Measurements from ENCODE around the gene B3GALT6. TPM values are rescaled to one million over a fixed set of nuclear protein-coding genes. Genes with fewer than 3 reads are reported as not detected.

Gene B3GALT6
- total RNA-seq, 1 experiment from 2014 or later = 46.4 TPM

DNA sequence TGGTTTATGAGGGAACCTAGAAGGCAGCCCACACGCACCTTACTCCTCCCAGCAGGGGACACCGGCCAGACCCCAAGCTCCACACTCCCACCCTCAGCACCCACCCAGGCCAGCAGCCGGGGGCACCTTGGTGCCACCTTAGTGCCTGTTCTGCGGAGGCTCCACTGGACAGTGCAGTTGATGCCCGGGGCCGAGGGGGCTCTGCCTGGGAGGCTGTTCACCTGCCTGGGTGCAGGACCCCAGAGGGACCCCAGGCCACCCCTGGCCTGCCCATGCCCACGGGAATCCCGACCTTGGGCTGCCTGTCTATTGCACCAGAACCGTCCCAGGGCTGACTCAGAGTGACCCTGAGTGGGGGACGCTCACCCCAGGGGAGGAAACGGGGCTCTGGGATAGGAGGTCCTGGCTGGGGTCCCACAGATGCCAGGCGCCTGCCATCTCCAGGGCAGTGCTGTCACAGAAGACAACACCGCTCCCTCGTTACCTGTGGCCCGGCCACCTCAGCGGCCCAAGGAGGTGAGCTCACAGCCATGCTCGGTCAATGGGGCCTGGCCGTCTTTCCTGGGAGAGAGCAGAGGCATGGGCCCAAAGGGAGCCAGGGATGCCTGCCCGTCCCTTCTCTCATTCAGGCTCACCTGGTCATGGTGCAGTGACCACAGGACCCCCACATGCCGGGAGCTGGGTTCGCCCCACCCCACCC is 48.9 kb downstream of the B3GALT6 start:
- no peak overlapping the region for H3K27ac ChIP-seq (ENCODE audit: low read length)
- CTCF ChIA-PET = no interaction called here
- no peak for TF ChIP-seq POLR2AphosphoS5 (IDR thresholded peaks at IDR 0.05; ENCODE audit: low read depth, low read length)
- no peak for TF ChIP-seq SIN3A (IDR thresholded peaks at IDR 0.05; ENCODE audit: borderline replicate concordance, insufficient read depth, low read depth, low read length)
- no peak for TF ChIP-seq CTCF (IDR thresholded peaks at IDR 0.05)
- no peak for TF ChIP-seq REST (IDR thresholded peaks at IDR 0.05; ENCODE audit: insufficient read depth in 1 of 2, low read depth in 2 of 2, low read length in 1 of 2)
- no peak for TF ChIP-seq TCF7L2 (IDR thresholded peaks at IDR 0.05; ENCODE audit: low read depth, low read length)
- intact Hi-C loops (cut with micrococcal nuclease; ENCODE audit: unreplicated experiment) = no loop called here
- in situ Hi-C loops (cut with HindIII; ENCODE audit: low pct_unique_long_range_greater_than_20kb, low sequenced_read_pairs) = no loop called here
- H3K27me3 ChIP-seq (ENCODE audit: control insufficient read depth, insufficient read depth, low read length) = no peaks in the 10 kb centered on the region
- ATAC-seq (no peak), DNase-seq (ENCODE audit: low read depth, low spot score) (no peak)
- BruUV-seq (replicated peaks) = no TSS peak
- POLR2A ChIA-PET = no interaction called here
- no peaks in the 10 kb centered on the region for H3K36me3 ChIP-seq (ENCODE audit: control insufficient read depth, insufficient read depth, low read length)
- H3K9me3 ChIP-seq (ENCODE audit: control insufficient read depth, insufficient read depth, low read depth, low read length) = no peaks in the 10 kb centered on the region
- peaks cover 18% of the 10 kb centered on the region for H3K4me1 ChIP-seq (ENCODE audit: control insufficient read depth, insufficient read depth, low read length)
- no peak overlapping the region for H3K4me3 ChIP-seq (ENCODE audit: low read depth in 2 of 2, low read length in 2 of 2)

- TF ChIP-seq SIN3A (IDR thresholded peaks at IDR 0.05; ENCODE audit: borderline replicate concordance, insufficient read depth, low read depth, low read length) (no peak), CTCF (IDR thresholded peaks at IDR 0.05) (no peak), POLR2AphosphoS5 (IDR thresholded peaks at IDR 0.05; ENCODE audit: low read depth, low read length) (no peak), TCF7L2 (IDR thresholded peaks at IDR 0.05; ENCODE audit: low read depth, low read length) (no peak), REST (IDR thresholded peaks at IDR 0.05; ENCODE audit: insufficient read depth in 1 of 2, low read depth in 2 of 2, low read length in 1 of 2) (no peak)
- Histone ChIP-seq H3K4me1 (ENCODE audit: control insufficient read depth, insufficient read depth, low read length) (peaks cover 18% of the 10 kb centered on the region), H3K27me3 (ENCODE audit: control insufficient read depth, insufficient read depth, low read length) (no peaks in the 10 kb centered on the region), H3K4me3 (ENCODE audit: low read depth in 2 of 2, low read length in 2 of 2) (no peak overlapping the region), H3K9me3 (ENCODE audit: control insufficient read depth, insufficient read depth, low read depth, low read length) (no peaks in the 10 kb centered on the region), H3K36me3 (ENCODE audit: control insufficient read depth, insufficient read depth, low read length) (no peaks in the 10 kb centered on the region), H3K27ac (ENCODE audit: low read length) (no peak overlapping the region; the same call in 1 of the 2 replicates)
- ATAC-seq (peak; percentile 65), DNase-seq (ENCODE audit: low read depth, low spot score) (no peak)
- BruUV-seq (replicated peaks) = no TSS peak
- in situ Hi-C loops (cut with HindIII; ENCODE audit: low pct_unique_long_range_greater_than_20kb, low sequenced_read_pairs) = no loop called here
- CTCF ChIA-PET = no interaction called here
- intact Hi-C loops (cut with micrococcal nuclease; ENCODE audit: unreplicated experiment) = no loop called here
- POLR2A ChIA-PET = no interaction called here
These were observed 49.7 kb downstream of the B3GALT6 start for GRCh38 chr1:1281533-1282321.

All from Panc1 (cell line).